GM19238 (cell line): Measurements from ENCODE around the gene TEX2.

Experiments used
- DNase-seq: peaks from one replicate; pipeline ENCODE4 v3.0.0; 2011; ENCODE audit warnings: low spot score; ENCODE audit not compliant: insufficient read length

TEX2 gene

GRCh38 chr17:64145751-64146417 is 117.2 kb downstream of the TEX2 start:
- peak; percentile 83 for DNase-seq

- DNase-seq: no peak
Measured at GRCh38 chr17:64145375-64145750, 117.7 kb downstream of the TEX2 start.

GRCh38 chr17:64139542-64139941 is 123.5 kb downstream of the TEX2 start:
- DNase-seq: no peak

- DNase-seq: no peak
Measured at GRCh38 chr17:64138441-64138840, 124.6 kb downstream of the TEX2 start.

- no peak for DNase-seq
Measured at GRCh38 chr17:64135000-64135399, 128.1 kb downstream of the TEX2 start.

GRCh38 chr17:64134216-64134970 is 128.7 kb downstream of the TEX2 start:
- no peak for DNase-seq

- DNase-seq: no peak
Measured at GRCh38 chr17:64133546-64134215, 129.4 kb downstream of the TEX2 start.

GRCh38 chr17:64131606-64132270 is 131.3 kb downstream of the TEX2 start:
- DNase-seq: no peak

GRCh38 chr17:64130559-64131001 is 132.5 kb downstream of the TEX2 start:
- DNase-seq: peak; percentile 35

GRCh38 chr17:64129765-64130558 is 133.1 kb downstream of the TEX2 start, which contains the start of gene ERN1:
Gene ERN1, minus strand, starts transcription at chr17:64130144. Its CDS starts 115 bp downstream, at chr17:64130029.
- peak; percentile 83 for DNase-seq

GRCh38 chr17:64129515-64129764 is 133.6 kb downstream of the TEX2 start:
- DNase-seq: no peak

- DNase-seq: no peak
Measured at GRCh38 chr17:64128787-64129514, 134.1 kb downstream of the TEX2 start.

- no peak for DNase-seq
Measured at GRCh38 chr17:64126918-64127317, 136.1 kb downstream of the TEX2 start.

GRCh38 chr17:64125937-64126336 is 137.1 kb downstream of the TEX2 start:
- DNase-seq: no peak

- no peak for DNase-seq
Measured at GRCh38 chr17:64124609-64125008, 138.5 kb downstream of the TEX2 start.

- DNase-seq: no peak
Measured at GRCh38 chr17:64123114-64123513, 139.9 kb downstream of the TEX2 start.

- peak; percentile 43 for DNase-seq
Measured at GRCh38 chr17:64120972-64121786, 141.9 kb downstream of the TEX2 start.

GRCh38 chr17:64120159-64120810 is 142.8 kb downstream of the TEX2 start:
- no peak for DNase-seq
